GM15510 (cell line): ENCODE measurements around the gene ATXN7L3.

Experiments used
- POLR2A ChIP-seq: IDR thresholded peaks from 3 replicates; pipeline ENCODE4 v1.6.1; 2011; ENCODE audit warnings: borderline replicate concordance; ENCODE audit not compliant: insufficient read length; ENCODE audit errors: extremely low read depth

ATXN7L3 gene

GRCh38 chr17:44193326-44194084 is 6.2 kb downstream of the ATXN7L3 start:
- TF ChIP-seq POLR2A, result no peak

- TF ChIP-seq POLR2A, result no peak
Observed at GRCh38 chr17:44192750-44193149, 6.9 kb downstream of the ATXN7L3 start.

GRCh38 chr17:44191941-44192496 is 7.7 kb downstream of the ATXN7L3 start:
- peak; percentile 16 for TF ChIP-seq POLR2A

GRCh38 chr17:44191369-44191768 is 8.3 kb downstream of the ATXN7L3 start:
- TF ChIP-seq POLR2A, result no peak

DNA sequence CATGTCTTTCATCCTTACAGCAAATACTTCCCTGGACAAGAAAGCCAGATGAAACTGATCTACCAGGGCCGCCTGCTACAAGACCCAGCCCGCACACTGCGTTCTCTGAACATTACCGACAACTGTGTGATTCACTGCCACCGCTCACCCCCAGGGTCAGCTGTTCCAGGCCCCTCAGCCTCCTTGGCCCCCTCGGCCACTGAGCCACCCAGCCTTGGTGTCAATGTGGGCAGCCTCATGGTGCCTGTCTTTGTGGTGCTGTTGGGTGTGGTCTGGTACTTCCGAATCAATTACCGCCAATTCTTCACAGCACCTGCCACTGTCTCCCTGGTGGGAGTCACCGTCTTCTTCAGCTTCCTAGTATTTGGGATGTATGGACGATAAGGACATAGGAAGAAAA is 9.2 kb downstream of the ATXN7L3 start:
- no peak for TF ChIP-seq POLR2A

GRCh38 chr17:44188576-44189403 is 10.9 kb downstream of the ATXN7L3 start:
- no peak for TF ChIP-seq POLR2A

- no peak for TF ChIP-seq POLR2A
Observed at GRCh38 chr17:44187131-44187899, 12.4 kb downstream of the ATXN7L3 start.

- TF ChIP-seq POLR2A, result peak; percentile 92
Observed at GRCh38 chr17:44186307-44187130, 13.2 kb downstream of the ATXN7L3 start, which contains the start of gene TMUB2. TSS of gene TMUB2 (plus strand) at chr17:44186972. CDS start at chr17:44187709, 737 bp downstream.

- no peak for TF ChIP-seq POLR2A
Observed at GRCh38 chr17:44184212-44184810, 15.4 kb downstream of the ATXN7L3 start.

GRCh38 chr17:44183024-44183423 is 16.7 kb downstream of the ATXN7L3 start:
- no peak for TF ChIP-seq POLR2A

GRCh38 chr17:44178133-44178532 is 21.6 kb downstream of the ATXN7L3 start:
- TF ChIP-seq POLR2A, result no peak

DNA sequence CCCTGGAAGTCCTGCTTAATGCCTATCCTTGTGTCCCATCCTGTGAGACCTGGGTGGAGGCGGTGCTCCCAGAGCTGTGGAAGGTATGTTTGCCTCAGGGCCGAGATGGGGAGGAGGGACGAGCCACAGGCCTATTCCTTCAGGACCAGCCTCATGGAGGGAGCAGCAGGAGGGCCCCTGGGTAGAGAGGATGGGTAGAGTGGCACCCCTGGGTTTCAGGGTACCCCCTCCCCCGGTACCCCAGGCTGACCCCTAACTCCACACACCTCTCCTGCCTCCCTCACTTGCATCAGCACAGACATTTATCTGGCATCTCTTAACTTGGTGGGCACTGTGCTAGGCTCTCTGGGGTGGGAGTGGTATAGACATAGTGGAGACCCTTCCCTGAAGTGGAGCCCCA is 22.0 kb downstream of the ATXN7L3 start:
- TF ChIP-seq POLR2A, result no peak
